ENCODE measurements around the gene PARP14.
"Not testable (repeated sequence)": the region's sequence is repeated elsewhere in the genome, so short reads cannot be mapped to it uniquely, and the experiment has no call there.

The PARP14 gene

DNA sequence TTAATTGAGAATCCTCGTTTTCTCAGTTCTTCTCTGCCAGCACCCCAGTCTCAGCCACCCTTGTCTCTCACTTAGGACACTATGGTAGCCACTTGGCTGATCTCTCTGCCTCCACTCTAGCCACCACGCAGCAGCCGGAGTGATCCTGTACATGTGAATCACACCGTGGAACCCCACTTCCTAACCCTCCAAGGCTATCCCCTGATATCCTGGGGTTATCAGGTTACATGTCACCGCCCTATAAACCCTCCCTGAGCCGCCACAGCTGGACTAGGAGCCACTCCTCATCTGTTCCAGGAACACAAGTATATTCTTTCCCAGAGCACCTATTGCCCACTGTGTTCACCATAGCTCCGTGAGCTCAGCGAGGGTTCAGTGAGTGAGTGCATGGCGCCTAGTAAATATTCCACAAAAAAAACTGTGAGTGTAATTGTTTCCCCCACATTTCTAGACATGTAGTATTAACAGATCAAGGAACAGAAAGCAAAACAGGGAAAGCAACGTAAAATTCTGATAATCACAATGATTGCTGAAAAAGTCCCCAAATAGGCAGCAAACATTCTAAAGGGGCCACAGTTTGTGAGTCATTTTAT is 661 bp upstream of the PARP14 start:
- Histone ChIP-seq H3K4me2 (ENCODE audit: low read depth, low read length) (peak overlapping the region; percentile 97), H3K4me3 (ENCODE audit: low read length) (peak overlapping the region; percentile 92), H3K36me3 (replicated peaks; ENCODE audit: insufficient read depth, low read length) (no peaks in the 10 kb centered on the region), H3K27ac (ENCODE audit: low read length) (peak overlapping the region; percentile 41; the same call in 1 of the 2 replicates), H3K79me2 (ENCODE audit: low read length) (0 out of 2 replicates have a peak, but pooled peaks cover 4% of the 10 kb centered on the region), H4K20me1 (ENCODE audit: insufficient read depth, low read length) (no peaks in the 10 kb centered on the region), H3K9me2 (replicated peaks; ENCODE audit: insufficient read depth, low read length) (no peaks in the 10 kb centered on the region), H3F3A (ENCODE audit: insufficient read depth, low read length) (no peaks in the 10 kb centered on the region), H3K9ac (ENCODE audit: low read length) (peak overlapping the region; percentile 66), H3K9me3 (replicated peaks; ENCODE audit: insufficient read depth, low read length) (no peaks in the 10 kb centered on the region), H3K27me3 (replicated peaks; ENCODE audit: insufficient read depth, low read length) (no peaks in the 10 kb centered on the region), H2AFZ (ENCODE audit: low read length) (peak overlapping the region; percentile 66), H3K4me1 (ENCODE audit: low read length) (no peaks in the 10 kb centered on the region; the same call in 1 of the 2 replicates)
- TF ChIP-seq, protein P1, sequence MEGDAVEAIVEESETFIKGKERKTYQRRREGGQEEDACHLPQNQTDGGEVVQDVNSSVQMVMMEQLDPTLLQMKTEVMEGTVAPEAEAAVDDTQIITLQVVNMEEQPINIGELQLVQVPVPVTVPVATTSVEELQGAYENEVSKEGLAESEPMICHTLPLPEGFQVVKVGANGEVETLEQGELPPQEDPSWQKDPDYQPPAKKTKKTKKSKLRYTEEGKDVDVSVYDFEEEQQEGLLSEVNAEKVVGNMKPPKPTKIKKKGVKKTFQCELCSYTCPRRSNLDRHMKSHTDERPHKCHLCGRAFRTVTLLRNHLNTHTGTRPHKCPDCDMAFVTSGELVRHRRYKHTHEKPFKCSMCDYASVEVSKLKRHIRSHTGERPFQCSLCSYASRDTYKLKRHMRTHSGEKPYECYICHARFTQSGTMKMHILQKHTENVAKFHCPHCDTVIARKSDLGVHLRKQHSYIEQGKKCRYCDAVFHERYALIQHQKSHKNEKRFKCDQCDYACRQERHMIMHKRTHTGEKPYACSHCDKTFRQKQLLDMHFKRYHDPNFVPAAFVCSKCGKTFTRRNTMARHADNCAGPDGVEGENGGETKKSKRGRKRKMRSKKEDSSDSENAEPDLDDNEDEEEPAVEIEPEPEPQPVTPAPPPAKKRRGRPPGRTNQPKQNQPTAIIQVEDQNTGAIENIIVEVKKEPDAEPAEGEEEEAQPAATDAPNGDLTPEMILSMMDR (IDR thresholded peaks at IDR 0.05; ENCODE audit: low read length) = no peak
- TF ChIP-seq EZH2phosphoT487 (IDR thresholded peaks at IDR 0.05; ENCODE audit: low read length) = no peak
- TF ChIP-seq EZH2 (optimal IDR thresholded peaks at IDR 0.05; ENCODE audit: low read depth, low read length) = no peak
- peak; percentile 19 for DNase-seq

DNA sequence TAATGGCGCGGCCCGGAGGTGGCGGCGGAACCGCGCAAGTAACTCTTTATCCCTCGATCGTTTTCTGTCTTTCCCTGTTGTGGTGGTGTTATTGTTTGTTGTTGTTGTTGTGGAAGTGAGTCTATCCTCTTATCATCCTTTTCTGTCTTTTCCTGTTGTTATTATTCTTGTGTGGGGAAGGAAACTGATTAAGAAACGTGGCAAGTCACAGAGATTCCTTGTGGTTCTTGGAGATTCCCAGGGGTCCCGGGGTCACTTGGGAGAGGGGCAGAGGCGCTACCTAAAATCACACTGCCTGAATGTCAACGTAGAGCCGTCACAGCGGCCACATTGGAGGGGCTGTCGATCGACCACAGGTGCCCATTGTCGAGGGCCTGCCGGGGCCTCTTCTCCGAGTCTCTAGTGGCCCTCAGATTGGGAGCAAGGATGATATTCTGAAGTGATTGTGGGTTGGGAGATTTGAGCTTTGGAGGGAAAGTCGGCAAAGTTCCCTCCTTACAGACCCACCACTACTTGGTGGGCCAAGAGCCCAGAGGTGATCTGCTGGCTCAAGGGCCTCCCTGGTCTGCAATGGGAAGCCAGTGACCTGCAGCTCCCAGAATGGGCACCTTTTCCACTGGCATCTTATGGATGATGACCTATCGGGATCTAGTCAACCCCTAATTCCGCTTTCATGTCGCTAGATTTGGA is 790 bp downstream of the PARP14 start:
- peak overlapping the region; percentile 81 for H3K4me2 ChIP-seq (ENCODE audit: low read depth, low read length)
- H3K9me2 ChIP-seq (replicated peaks; ENCODE audit: insufficient read depth, low read length) = no peaks in the 10 kb centered on the region
- no peaks in the 10 kb centered on the region for H3F3A ChIP-seq (ENCODE audit: insufficient read depth, low read length)
- H3K27me3 ChIP-seq (replicated peaks; ENCODE audit: insufficient read depth, low read length) = no peaks in the 10 kb centered on the region
- 0 out of 2 replicates have a peak, but pooled peaks cover 4% of the 10 kb centered on the region for H3K79me2 ChIP-seq (ENCODE audit: low read length)
- H3K9me3 ChIP-seq (replicated peaks; ENCODE audit: insufficient read depth, low read length) = no peaks in the 10 kb centered on the region
- no peak for DNase-seq
- peak overlapping the region; percentile 83 for H2AFZ ChIP-seq (ENCODE audit: low read length)
- H3K4me1 ChIP-seq (ENCODE audit: low read length) = no peaks in the 10 kb centered on the region; the same call in 1 of the 2 replicates
- H3K9ac ChIP-seq (ENCODE audit: low read length) = peak overlapping the region; percentile 20; the same call in 1 of the 2 replicates
- no peak overlapping the region for H3K27ac ChIP-seq (ENCODE audit: low read length)
- no peaks in the 10 kb centered on the region for H3K36me3 ChIP-seq (replicated peaks; ENCODE audit: insufficient read depth, low read length)
- no peaks in the 10 kb centered on the region for H4K20me1 ChIP-seq (ENCODE audit: insufficient read depth, low read length)
- peak overlapping the region; percentile 92 for H3K4me3 ChIP-seq (ENCODE audit: low read length)
- TF ChIP-seq, protein P1 (IDR thresholded peaks at IDR 0.05; ENCODE audit: low read length) = no peak
- TF ChIP-seq EZH2phosphoT487 (IDR thresholded peaks at IDR 0.05; ENCODE audit: low read length) (no peak), EZH2 (optimal IDR thresholded peaks at IDR 0.05; ENCODE audit: low read depth, low read length) (no peak)

- H4K20me1 ChIP-seq (ENCODE audit: insufficient read depth, low read length) = no peaks in the 10 kb centered on the region
- 0 out of 2 replicates have a peak, but pooled peaks cover 4% of the 10 kb centered on the region for H3K79me2 ChIP-seq (ENCODE audit: low read length)
- no peak overlapping the region for H3K9ac ChIP-seq (ENCODE audit: low read length)
- H3K4me3 ChIP-seq (ENCODE audit: low read length) = 0 out of 2 replicates have a peak overlapping the region, but pooled peaks have one; percentile 92
- no peak for DNase-seq
- H3K4me1 ChIP-seq (ENCODE audit: low read length) = no peaks in the 10 kb centered on the region; the same call in 1 of the 2 replicates
- no peak overlapping the region for H3K27ac ChIP-seq (ENCODE audit: low read length)
- H3K9me3 ChIP-seq (replicated peaks; ENCODE audit: insufficient read depth, low read length) = no peaks in the 10 kb centered on the region
- no peak for TF ChIP-seq EZH2 (optimal IDR thresholded peaks at IDR 0.05; ENCODE audit: low read depth, low read length)
- no peak for TF ChIP-seq EZH2phosphoT487 (IDR thresholded peaks at IDR 0.05; ENCODE audit: low read length)
- TF ChIP-seq, protein P1 (IDR thresholded peaks at IDR 0.05; ENCODE audit: low read length) = no peak
- no peaks in the 10 kb centered on the region for H3K36me3 ChIP-seq (replicated peaks; ENCODE audit: insufficient read depth, low read length)
- H3F3A ChIP-seq (ENCODE audit: insufficient read depth, low read length) = no peaks in the 10 kb centered on the region
- H3K27me3 ChIP-seq (replicated peaks; ENCODE audit: insufficient read depth, low read length) = no peaks in the 10 kb centered on the region
- no peak overlapping the region for H2AFZ ChIP-seq (ENCODE audit: low read length)
- no peak overlapping the region; the same call in 1 of the 2 replicates for H3K4me2 ChIP-seq (ENCODE audit: low read depth, low read length)
- H3K9me2 ChIP-seq (replicated peaks; ENCODE audit: insufficient read depth, low read length) = no peaks in the 10 kb centered on the region
Observed at GRCh38 chr3:122681974-122682409, 1.4 kb downstream of the PARP14 start.

- H3K9me2 ChIP-seq (replicated peaks; ENCODE audit: insufficient read depth, low read length); H3K4me3 ChIP-seq (ENCODE audit: low read length); DNase-seq; H3K4me1 ChIP-seq (ENCODE audit: low read length); H3K27me3 ChIP-seq (replicated peaks; ENCODE audit: insufficient read depth, low read length); H3K9me3 ChIP-seq (replicated peaks; ENCODE audit: insufficient read depth, low read length); H2AFZ ChIP-seq (ENCODE audit: low read length); H3K9ac ChIP-seq (ENCODE audit: low read length); H3K27ac ChIP-seq (ENCODE audit: low read length); H3K36me3 ChIP-seq (replicated peaks; ENCODE audit: insufficient read depth, low read length); H4K20me1 ChIP-seq (ENCODE audit: insufficient read depth, low read length); H3F3A ChIP-seq (ENCODE audit: insufficient read depth, low read length); H3K4me2 ChIP-seq (ENCODE audit: low read depth, low read length); H3K79me2 ChIP-seq (ENCODE audit: low read length): not testable (repeated sequence)
Observed at GRCh38 chr3:122682778-122683411, 2.3 kb downstream of the PARP14 start.
